K562 (cell line): Measurements from ENCODE around the gene CDC25B. TPM values are rescaled to one million over a fixed set of nuclear protein-coding genes. Genes with fewer than 3 reads are reported as not detected.

Experiments used
- CBX8 ChIP-seq: fragments of 200-600 bp; sonication (generic); IDR thresholded peaks from 2 replicates; pipeline ENCODE4 v1.6.1; 2012; ENCODE audit warnings: borderline replicate concordance, mixed run types, low read depth, mild to moderate bottlenecking, moderate library complexity, mixed read lengths, low read length, control low read depth, inconsistent platforms; ENCODE audit not compliant: poor library complexity, severe bottlenecking; ENCODE audit errors: extremely low read depth
- CREM ChIP-seq: IDR thresholded peaks from 2 replicates; pipeline ENCODE4 v1.6.1; 2014; ENCODE audit warnings: antibody characterized with exemption, low read depth
- HCFC1 ChIP-seq: IDR thresholded peaks from 2 replicates; pipeline ENCODE4 v1.6.1; 2012; ENCODE audit warnings: low read depth, low read length, improper control_type of control experiment
- JUND ChIP-seq, 2 experiments: IDR thresholded peaks; 2 replicates in 1 of 2; 3 replicates in 1 of 2; pipeline ENCODE4 v1.6.1; 2011; ENCODE audit warnings: borderline replicate concordance in 2 of 2, low read depth in 2 of 2, low read length in 2 of 2, improper control_type of control experiment in 1 of 2, missing biosample characterization in 1 of 2, missing genetic modification characterization in 1 of 2, missing genetic modification reagents in 1 of 2
- KDM4B ChIP-seq, 2 experiments: fragments of 450-650 bp in 1 of 2; sonication (generic) in 1 of 2; IDR thresholded peaks; 2 replicates each; pipeline ENCODE4 v1.6.1; 2016 to 2017; ENCODE audit warnings: borderline replicate concordance in 2 of 2, antibody characterized with exemption in 1 of 2, low read depth in 1 of 2, mild to moderate bottlenecking in 1 of 2
- NONO ChIP-seq, 2 experiments: fragments of 200-400 bp in 1 of 2; fragments of 450-650 bp in 1 of 2; formaldehyde crosslinking in 1 of 2; IDR thresholded peaks; 2 replicates each; pipeline ENCODE4 v1.6.1; 2017; ENCODE audit warnings: low read depth in 2 of 2, mild to moderate bottlenecking in 2 of 2, moderate library complexity in 2 of 2, low read length in 1 of 2
- RBFOX2 ChIP-seq: fragments of 200-400 bp; formaldehyde crosslinking; IDR thresholded peaks from 2 replicates; pipeline ENCODE4 v1.6.1; 2017; ENCODE audit warnings: low read depth, mild to moderate bottlenecking, low read length, moderate library complexity
- SIX5 ChIP-seq, 2 experiments: IDR thresholded peaks; 2 replicates each; pipeline ENCODE4 v1.6.1; 2011; ENCODE audit warnings: low read length in 2 of 2, borderline replicate concordance in 1 of 2, low read depth in 1 of 2, mild to moderate bottlenecking in 1 of 2, moderate library complexity in 1 of 2; ENCODE audit not compliant: insufficient read depth in 1 of 2
- SUPT5H ChIP-seq: fragments of 450-650 bp; IDR thresholded peaks from 2 replicates; pipeline ENCODE4 v1.6.1; 2016
- TAF9B ChIP-seq: fragments of 450-650 bp; IDR thresholded peaks from 2 replicates; pipeline ENCODE4 v1.6.1; 2018; ENCODE audit warnings: mild to moderate bottlenecking; ENCODE audit not compliant: partially characterized antibody
- ZEB2 ChIP-seq: fragments of 450-650 bp; IDR thresholded peaks from 2 replicates; pipeline ENCODE4 v1.6.1; 2016
- ZNF12 ChIP-seq: sonication (generic); formaldehyde crosslinking; IDR thresholded peaks from 2 replicates; pipeline ENCODE4 v1.4.0; 2020; ENCODE audit warnings: mild to moderate bottlenecking, missing genetic modification reagents
- polyA plus RNA-seq, 8 experiments: library from polyadenylated mRNA; depleted of rRNA in 4 of 8; stranded (reverse) in 5 of 8; unstranded in 3 of 8; fragments of >200 nt; fragmentation: Nextera tagmentation in 2 of 8; fragmentation: Illumina TruSeq in 1 of 8; extraction: Ambion mirVana in 2 of 8; extraction: Trizol in 1 of 8; gene quantifications; 2 replicates each; pipeline versions ENCODE4 v1.2.1 to v1.2.3, GENCODE V29; 2011 to 2014; ENCODE audit warnings: inconsistent platforms in 1 of 8, missing spikeins in 1 of 8
- total RNA-seq, 7 experiments: library from RNA; depleted of rRNA in 6 of 7; stranded (reverse); fragments of >200 nt in 6 of 7; fragmentation: Illumina TruSeq in 2 of 7; extraction: Trizol in 2 of 7; gene quantifications; 2 replicates each; pipeline versions ENCODE4 v1.2.1 to v1.2.3, GENCODE V29; 2011 to 2021; ENCODE audit warnings: low replicate concordance in 1 of 7
- TF ChIP-seq, protein P1 (sequence below): fragments of 250-450 bp; sonication (Bioruptor Pico); IDR thresholded peaks from 2 replicates; pipeline ENCODE4 v1.9.0; 2021; ENCODE audit warnings: mild to moderate bottlenecking, inconsistent platforms
- TF ChIP-seq, protein P2 (sequence below): sonication (generic); formaldehyde crosslinking; IDR thresholded peaks from 2 replicates; pipeline ENCODE4 v1.8.0; 2022; ENCODE audit warnings: mild to moderate bottlenecking, low read depth, missing genetic modification reagents
- TF ChIP-seq, protein P3 (sequence below): fragments of 250-450 bp; sonication (Bioruptor Pico); IDR thresholded peaks from 2 replicates; pipeline ENCODE4 v1.4.0; 2020
- TF ChIP-seq, protein P4 (sequence below): fragments of 150-350 bp; IDR thresholded peaks from 2 replicates; pipeline ENCODE4 v1.6.1; 2014; ENCODE audit warnings: low read depth, mild to moderate bottlenecking, low read length, borderline replicate concordance

The CDC25B gene
- total and polyA plus RNA-seq, 9 of the 15 experiments (the other 6 are each of a cell fraction or from before 2014, with no cell fraction given), result 2.3 to 35.7 (median 9.5) TPM

DNA sequence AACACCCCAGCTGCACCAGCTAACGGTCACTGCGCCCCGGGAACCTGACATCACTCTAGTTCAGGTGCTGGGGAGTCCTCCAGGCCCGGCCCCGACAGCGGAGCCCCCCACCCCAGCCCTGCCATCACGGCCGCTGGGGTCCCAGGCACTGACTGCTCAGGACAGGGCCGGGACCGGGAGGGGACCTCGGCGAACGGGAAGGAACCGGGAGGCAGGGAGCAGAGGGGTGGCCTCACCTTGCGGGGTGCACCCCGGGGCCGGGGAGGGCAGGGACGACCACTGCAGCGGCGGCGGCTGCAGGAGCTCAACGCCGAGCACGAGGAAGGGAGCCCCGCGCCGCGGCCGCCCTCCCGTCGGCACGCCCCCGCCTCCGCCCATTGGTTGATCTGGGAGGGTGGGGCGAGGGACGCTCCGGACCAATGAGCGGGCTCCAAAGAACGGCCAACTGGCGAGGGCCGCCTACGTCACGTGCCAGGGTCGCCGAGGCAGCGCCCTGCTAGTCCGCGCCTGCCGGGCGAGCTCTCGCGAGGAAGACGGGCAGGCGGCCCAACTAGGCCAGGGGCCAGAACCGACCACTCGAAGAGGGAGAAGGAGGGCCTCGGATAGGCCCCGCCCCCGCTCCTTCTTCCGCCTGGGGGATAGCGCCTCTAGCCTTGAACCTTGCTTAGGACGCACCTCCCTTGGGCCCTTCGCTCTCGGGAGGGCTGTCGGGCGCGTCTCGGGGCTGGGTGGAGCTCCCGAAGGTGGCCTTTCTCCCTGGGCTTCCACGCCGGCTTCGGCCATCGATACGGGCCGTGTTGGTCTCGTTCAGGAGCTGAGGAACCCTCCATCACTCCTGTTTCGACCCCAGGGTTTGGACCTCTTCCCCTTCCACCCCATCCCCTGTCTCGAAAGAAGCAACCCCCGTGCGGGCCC is 28.4 kb upstream of the CDC25B start, which contains the start of gene ADISSP (continued):
- TF ChIP-seq, protein P1, sequence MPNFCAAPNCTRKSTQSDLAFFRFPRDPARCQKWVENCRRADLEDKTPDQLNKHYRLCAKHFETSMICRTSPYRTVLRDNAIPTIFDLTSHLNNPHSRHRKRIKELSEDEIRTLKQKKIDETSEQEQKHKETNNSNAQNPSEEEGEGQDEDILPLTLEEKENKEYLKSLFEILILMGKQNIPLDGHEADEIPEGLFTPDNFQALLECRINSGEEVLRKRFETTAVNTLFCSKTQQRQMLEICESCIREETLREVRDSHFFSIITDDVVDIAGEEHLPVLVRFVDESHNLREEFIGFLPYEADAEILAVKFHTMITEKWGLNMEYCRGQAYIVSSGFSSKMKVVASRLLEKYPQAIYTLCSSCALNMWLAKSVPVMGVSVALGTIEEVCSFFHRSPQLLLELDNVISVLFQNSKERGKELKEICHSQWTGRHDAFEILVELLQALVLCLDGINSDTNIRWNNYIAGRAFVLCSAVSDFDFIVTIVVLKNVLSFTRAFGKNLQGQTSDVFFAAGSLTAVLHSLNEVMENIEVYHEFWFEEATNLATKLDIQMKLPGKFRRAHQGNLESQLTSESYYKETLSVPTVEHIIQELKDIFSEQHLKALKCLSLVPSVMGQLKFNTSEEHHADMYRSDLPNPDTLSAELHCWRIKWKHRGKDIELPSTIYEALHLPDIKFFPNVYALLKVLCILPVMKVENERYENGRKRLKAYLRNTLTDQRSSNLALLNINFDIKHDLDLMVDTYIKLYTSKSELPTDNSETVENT (CRISPR knock-in tag), result 0 out of 2 replicates have a peak, but pooled peaks have one; percentile 50
- TF ChIP-seq SIX5 (IDR thresholded peaks at IDR 0.05; ENCODE audit: borderline replicate concordance in 1 of 2, insufficient read depth in 1 of 2, low read depth in 1 of 2, low read length in 2 of 2) (no peak), KDM4B (IDR thresholded peaks at IDR 0.05; ENCODE audit: borderline replicate concordance in 2 of 2, low read depth in 1 of 2) (0 out of 4 replicates have a peak, but pooled peaks of 1 of the 2 experiments have one; percentile 40), RBFOX2 (peak; percentile 75), TAF9B (peak; percentile 10), ZNF12 (CRISPR knock-in tag) (no peak), HCFC1 (no peak), NONO (IDR thresholded peaks at IDR 0.05; ENCODE audit: low read depth in 2 of 2, low read length in 1 of 2) (peak in 1 of 2 experiments; percentile 34; a peak in 1 of 4 replicates), CREM (peak; percentile 73), ZEB2 (no peak), CBX8 (no peak), JUND (IDR thresholded peaks at IDR 0.05; ENCODE audit: borderline replicate concordance, low read depth, low read length) (0 out of 2 replicates have a peak, but pooled peaks have one; percentile 2), JUND (tag; IDR thresholded peaks at IDR 0.05; ENCODE audit: borderline replicate concordance, low read depth, low read length) (no peak), SUPT5H (peak; percentile 63; the same call in 1 of the 2 replicates)
- TF ChIP-seq, protein P2, sequence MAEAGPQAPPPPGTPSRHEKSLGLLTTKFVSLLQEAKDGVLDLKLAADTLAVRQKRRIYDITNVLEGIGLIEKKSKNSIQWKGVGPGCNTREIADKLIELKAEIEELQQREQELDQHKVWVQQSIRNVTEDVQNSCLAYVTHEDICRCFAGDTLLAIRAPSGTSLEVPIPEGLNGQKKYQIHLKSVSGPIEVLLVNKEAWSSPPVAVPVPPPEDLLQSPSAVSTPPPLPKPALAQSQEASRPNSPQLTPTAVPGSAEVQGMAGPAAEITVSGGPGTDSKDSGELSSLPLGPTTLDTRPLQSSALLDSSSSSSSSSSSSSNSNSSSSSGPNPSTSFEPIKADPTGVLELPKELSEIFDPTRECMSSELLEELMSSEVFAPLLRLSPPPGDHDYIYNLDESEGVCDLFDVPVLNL (CRISPR knock-in tag), result peak; percentile 21; the same call in 1 of the 2 replicates
- TF ChIP-seq, protein P3, sequence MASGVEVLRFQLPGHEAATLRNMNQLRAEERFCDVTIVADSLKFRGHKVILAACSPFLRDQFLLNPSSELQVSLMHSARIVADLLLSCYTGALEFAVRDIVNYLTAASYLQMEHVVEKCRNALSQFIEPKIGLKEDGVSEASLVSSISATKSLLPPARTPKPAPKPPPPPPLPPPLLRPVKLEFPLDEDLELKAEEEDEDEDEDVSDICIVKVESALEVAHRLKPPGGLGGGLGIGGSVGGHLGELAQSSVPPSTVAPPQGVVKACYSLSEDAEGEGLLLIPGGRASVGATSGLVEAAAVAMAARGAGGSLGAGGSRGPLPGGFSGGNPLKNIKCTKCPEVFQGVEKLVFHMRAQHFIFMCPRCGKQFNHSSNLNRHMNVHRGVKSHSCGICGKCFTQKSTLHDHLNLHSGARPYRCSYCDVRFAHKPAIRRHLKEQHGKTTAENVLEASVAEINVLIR, result no peak
- TF ChIP-seq, protein P4, sequence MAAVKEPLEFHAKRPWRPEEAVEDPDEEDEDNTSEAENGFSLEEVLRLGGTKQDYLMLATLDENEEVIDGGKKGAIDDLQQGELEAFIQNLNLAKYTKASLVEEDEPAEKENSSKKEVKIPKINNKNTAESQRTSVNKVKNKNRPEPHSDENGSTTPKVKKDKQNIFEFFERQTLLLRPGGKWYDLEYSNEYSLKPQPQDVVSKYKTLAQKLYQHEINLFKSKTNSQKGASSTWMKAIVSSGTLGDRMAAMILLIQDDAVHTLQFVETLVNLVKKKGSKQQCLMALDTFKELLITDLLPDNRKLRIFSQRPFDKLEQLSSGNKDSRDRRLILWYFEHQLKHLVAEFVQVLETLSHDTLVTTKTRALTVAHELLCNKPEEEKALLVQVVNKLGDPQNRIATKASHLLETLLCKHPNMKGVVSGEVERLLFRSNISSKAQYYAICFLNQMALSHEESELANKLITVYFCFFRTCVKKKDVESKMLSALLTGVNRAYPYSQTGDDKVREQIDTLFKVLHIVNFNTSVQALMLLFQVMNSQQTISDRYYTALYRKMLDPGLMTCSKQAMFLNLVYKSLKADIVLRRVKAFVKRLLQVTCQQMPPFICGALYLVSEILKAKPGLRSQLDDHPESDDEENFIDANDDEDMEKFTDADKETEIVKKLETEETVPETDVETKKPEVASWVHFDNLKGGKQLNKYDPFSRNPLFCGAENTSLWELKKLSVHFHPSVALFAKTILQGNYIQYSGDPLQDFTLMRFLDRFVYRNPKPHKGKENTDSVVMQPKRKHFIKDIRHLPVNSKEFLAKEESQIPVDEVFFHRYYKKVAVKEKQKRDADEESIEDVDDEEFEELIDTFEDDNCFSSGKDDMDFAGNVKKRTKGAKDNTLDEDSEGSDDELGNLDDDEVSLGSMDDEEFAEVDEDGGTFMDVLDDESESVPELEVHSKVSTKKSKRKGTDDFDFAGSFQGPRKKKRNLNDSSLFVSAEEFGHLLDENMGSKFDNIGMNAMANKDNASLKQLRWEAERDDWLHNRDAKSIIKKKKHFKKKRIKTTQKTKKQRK, result no peak
